Right lobe of liver (tissue), 4 donors: ENCODE measurements around the gene GFOD1.

ENCODE experiments used
- POLR2A ChIP-seq: fragments of 450-650 bp; IDR thresholded peaks from one replicate; pipeline ENCODE4 v1.6.1; 2017; ENCODE audit warnings: antibody characterized with exemption, mild to moderate bottlenecking
- TF ChIP-seq, protein P1 (sequence below), 4 donors: fragments of 200-600 bp in 3 of 4; fragments of 450-650 bp in 1 of 4; IDR thresholded peaks; one replicate each; pipeline versions ENCODE4 v1.5.1 to v1.8.0; 2016 to 2022; ENCODE audit warnings: antibody characterized with exemption in 4 of 4, mild to moderate bottlenecking in 2 of 4
- donor health status: DM: no; HTN: no; CAD: no.
- donor health status: DM: no; HTN: no; CAD: no.
- donor health status: DM: no; HTN: yes; CAD: no.

DNA sequence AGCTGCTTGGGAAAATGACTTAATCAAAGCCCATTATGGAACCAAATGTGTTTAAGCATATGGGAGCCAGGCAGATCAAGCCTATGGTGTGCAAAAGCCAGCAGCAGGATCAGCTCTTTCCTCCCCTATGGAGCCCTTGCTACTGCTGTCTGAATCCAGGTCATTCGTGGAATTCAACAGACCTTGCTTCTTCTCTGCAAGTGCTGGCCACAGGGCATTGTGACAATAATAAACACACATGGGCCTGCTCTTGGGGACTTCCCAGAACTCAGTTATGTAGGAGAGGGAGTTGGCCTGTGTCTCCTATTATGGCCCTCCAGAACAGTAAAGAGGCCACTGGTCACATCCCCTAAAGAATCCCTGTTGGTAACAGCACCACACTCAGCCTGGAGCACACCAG, 18.6 kb downstream of the GFOD1 start:
- TF ChIP-seq, protein P1, sequence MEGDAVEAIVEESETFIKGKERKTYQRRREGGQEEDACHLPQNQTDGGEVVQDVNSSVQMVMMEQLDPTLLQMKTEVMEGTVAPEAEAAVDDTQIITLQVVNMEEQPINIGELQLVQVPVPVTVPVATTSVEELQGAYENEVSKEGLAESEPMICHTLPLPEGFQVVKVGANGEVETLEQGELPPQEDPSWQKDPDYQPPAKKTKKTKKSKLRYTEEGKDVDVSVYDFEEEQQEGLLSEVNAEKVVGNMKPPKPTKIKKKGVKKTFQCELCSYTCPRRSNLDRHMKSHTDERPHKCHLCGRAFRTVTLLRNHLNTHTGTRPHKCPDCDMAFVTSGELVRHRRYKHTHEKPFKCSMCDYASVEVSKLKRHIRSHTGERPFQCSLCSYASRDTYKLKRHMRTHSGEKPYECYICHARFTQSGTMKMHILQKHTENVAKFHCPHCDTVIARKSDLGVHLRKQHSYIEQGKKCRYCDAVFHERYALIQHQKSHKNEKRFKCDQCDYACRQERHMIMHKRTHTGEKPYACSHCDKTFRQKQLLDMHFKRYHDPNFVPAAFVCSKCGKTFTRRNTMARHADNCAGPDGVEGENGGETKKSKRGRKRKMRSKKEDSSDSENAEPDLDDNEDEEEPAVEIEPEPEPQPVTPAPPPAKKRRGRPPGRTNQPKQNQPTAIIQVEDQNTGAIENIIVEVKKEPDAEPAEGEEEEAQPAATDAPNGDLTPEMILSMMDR (IDR thresholded peaks at IDR 0.05): no peak
- TF ChIP-seq POLR2A: no peak
